Endodermal cell (in vitro differentiated cells): Measurements from ENCODE around the gene DLGAP1. TPM values are rescaled to one million over a fixed set of nuclear protein-coding genes. Genes with fewer than 3 reads are reported as not detected.

Experiments used
- DNase-seq: peaks from one replicate; pipeline ENCODE4 v3.0.0-alpha.2; 2017
- H3K27ac ChIP-seq: 2 replicates; pipeline ENCODE4 v1.5.1; 2013; ENCODE audit warnings: mild to moderate bottlenecking, low read depth, low read length, moderate library complexity
- H3K27me3 ChIP-seq: 2 replicates; pipeline ENCODE4 v1.6.1; 2013; ENCODE audit warnings: mild to moderate bottlenecking, low read length, moderate library complexity; ENCODE audit not compliant: insufficient read depth, control insufficient read depth, poor library complexity, severe bottlenecking
- H3K36me3 ChIP-seq: 2 replicates; pipeline ENCODE4 v1.7.0; 2013; ENCODE audit warnings: mild to moderate bottlenecking, low read length, moderate library complexity; ENCODE audit not compliant: control insufficient read depth, insufficient read depth
- H3K4me1 ChIP-seq: one replicate; pipeline ENCODE4 v1.7.0; 2013; ENCODE audit warnings: low read length; ENCODE audit not compliant: control insufficient read depth, insufficient read depth
- H3K4me3 ChIP-seq: 2 replicates; pipeline ENCODE4 v1.5.1; 2013; ENCODE audit warnings: mild to moderate bottlenecking, low read length, moderate library complexity
- H3K9ac ChIP-seq: 2 replicates; pipeline ENCODE4 v1.6.1; 2013; ENCODE audit warnings: mild to moderate bottlenecking, low read length, moderate library complexity; ENCODE audit not compliant: poor library complexity, severe bottlenecking; ENCODE audit errors: extremely low read depth
- H3K9me3 ChIP-seq: 2 replicates; pipeline ENCODE4 v1.6.1; 2013; ENCODE audit warnings: mild to moderate bottlenecking, low read length, moderate library complexity; ENCODE audit not compliant: control insufficient read depth
- H3K27ac Mint-ChIP-seq: 2 replicates; pipeline ENCODE4 v1.8.0; 2020; ENCODE audit warnings: mixed read lengths
- H3K27me3 Mint-ChIP-seq: 2 replicates; pipeline ENCODE4 v1.8.0; 2021; ENCODE audit warnings: mild to moderate bottlenecking, mixed read lengths; ENCODE audit not compliant: insufficient read depth
- H3K36me3 Mint-ChIP-seq: 2 replicates; pipeline ENCODE4 v1.8.0; 2020; ENCODE audit warnings: low read depth, mixed read lengths
- H3K4me1 Mint-ChIP-seq: 2 replicates; pipeline ENCODE4 v1.8.0; 2020; ENCODE audit warnings: mixed read lengths
- H3K4me3 Mint-ChIP-seq: 2 replicates; pipeline ENCODE4 v1.8.0; 2020; ENCODE audit warnings: mild to moderate bottlenecking, moderate library complexity, mixed read lengths
- H3K9me3 Mint-ChIP-seq: 2 replicates; pipeline ENCODE4 v1.8.0; 2020; ENCODE audit warnings: mild to moderate bottlenecking, mixed read lengths
- WGBS, 2 experiments: methylation state at CpG; one replicate each; pipeline versions ENCODE4 v1.1.5 to v1.1.7; 2013; ENCODE audit warnings: missing lambda C conversion rate in 2 of 2, mixed read lengths in 1 of 2; ENCODE audit not compliant: insufficient coverage in 1 of 2, insufficient read length in 1 of 2; 5-methylcytosine and 5-hydroxymethylcytosine counted together
- total RNA-seq, 2 donors: library from RNA; stranded (reverse); fragmentation: NEBNext Ultra II Directional in 1 of 2; extraction: Animal tissue kit (Norgen Biotek cat#: 25700) in 1 of 2; gene quantifications; 2 replicates in 1 of 2; 3 replicates in 1 of 2; pipeline ENCODE4 v1.2.1, GENCODE V29; 2021
- TF ChIP-seq, protein P1 (sequence below): fragments of 200-600 bp; sonication (generic); conservative IDR thresholded peaks from 2 replicates; pipeline ENCODE4 v1.5.0; 2021; ENCODE audit warnings: antibody characterized with exemption, mild to moderate bottlenecking

Gene DLGAP1
- total RNA-seq, 2 donors from 2014 or later = 11.5 to 21.5 TPM

DNA sequence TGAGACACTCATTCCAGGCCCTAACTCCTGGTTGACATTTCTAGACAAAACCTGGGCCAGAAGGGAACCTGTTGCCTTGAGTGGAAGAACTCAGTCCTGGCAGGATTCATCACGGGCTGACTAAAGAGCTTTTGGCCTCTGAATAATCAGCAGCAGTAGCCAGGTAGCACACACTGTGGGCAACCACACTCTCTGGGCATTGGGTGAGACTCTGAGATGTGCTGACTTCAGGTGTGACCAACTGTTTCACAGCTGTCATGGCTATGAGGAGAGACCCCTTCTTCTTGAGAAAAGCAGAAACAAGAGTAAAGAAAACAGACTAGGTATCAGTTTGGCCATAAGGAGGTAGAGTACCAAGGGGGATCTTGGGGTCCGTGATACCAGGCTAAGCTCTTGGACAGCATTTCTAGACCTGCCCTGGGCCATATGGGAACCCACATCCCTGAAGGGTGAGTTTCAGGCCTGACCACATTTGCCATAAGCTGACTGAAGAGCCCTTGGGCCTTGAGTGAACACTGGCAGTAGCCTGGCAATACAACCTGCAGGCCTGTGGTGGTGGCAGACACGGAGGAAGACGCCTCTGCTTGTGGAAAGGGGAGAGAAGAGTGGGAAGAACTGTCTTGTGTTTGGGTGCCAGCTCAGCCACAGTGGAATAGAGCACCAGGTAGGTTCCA lies 230.9 kb downstream of the DLGAP1 start:
- Mint-ChIP-seq H3K27ac (no peak overlapping the region), H3K36me3 (no peaks in the 10 kb centered on the region), H3K4me3 (no peak overlapping the region), H3K9me3 (peaks cover 1% of the 10 kb centered on the region), H3K4me1 (no peaks in the 10 kb centered on the region), H3K27me3 (no peaks in the 10 kb centered on the region)
- Histone ChIP-seq H3K36me3 (no peaks in the 10 kb centered on the region), H3K27me3 (no peaks in the 10 kb centered on the region), H3K9ac (no peak overlapping the region), H3K27ac (no peak overlapping the region), H3K9me3 (peaks cover under 1% of the 10 kb centered on the region), H3K4me3 (no peak overlapping the region), H3K4me1 (no peaks in the 10 kb centered on the region)
- TF ChIP-seq, protein P1, sequence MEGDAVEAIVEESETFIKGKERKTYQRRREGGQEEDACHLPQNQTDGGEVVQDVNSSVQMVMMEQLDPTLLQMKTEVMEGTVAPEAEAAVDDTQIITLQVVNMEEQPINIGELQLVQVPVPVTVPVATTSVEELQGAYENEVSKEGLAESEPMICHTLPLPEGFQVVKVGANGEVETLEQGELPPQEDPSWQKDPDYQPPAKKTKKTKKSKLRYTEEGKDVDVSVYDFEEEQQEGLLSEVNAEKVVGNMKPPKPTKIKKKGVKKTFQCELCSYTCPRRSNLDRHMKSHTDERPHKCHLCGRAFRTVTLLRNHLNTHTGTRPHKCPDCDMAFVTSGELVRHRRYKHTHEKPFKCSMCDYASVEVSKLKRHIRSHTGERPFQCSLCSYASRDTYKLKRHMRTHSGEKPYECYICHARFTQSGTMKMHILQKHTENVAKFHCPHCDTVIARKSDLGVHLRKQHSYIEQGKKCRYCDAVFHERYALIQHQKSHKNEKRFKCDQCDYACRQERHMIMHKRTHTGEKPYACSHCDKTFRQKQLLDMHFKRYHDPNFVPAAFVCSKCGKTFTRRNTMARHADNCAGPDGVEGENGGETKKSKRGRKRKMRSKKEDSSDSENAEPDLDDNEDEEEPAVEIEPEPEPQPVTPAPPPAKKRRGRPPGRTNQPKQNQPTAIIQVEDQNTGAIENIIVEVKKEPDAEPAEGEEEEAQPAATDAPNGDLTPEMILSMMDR = no peak
- DNase-seq = no peak
- 91 to 100% methylated on average over 2 to 4 of the region's 4 CpGs for WGBS, 2 experiments

DNA sequence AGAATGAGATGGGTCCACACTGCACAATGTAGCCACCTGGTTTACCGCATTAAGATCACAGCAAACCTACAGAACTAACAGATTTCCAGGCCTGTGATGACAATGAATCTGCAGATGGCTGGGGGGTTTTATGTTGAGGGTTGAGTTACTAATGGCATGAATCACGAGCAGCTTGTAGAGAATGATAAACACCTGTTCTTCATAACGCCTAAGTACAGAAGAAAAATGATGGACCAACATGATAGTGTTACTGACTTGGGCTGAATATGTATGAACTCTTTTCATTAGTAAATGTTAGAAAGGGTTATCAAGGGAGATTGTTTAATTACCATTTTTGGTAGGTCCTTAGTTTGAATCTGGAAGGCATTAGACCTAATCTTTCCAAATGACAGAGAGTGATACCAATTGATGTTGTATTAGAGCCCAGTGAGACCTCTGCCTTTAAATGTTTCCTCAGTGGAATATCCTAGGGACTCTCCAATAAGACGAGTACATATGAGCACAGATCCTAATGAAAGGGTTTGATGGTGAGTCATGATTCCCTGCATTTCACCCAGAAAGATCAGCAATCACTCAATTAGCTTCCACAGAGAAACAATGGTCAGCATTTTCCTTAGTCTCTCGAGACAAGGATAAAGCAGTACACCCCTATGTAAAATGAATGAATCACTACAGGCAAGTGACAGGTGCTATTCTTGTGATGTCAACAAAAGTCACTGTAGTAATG lies 243.8 kb downstream of the DLGAP1 start:
- Histone ChIP-seq H3K9me3 (no peaks in the 10 kb centered on the region), H3K36me3 (no peaks in the 10 kb centered on the region), H3K4me1 (no peaks in the 10 kb centered on the region), H3K9ac (no peak overlapping the region), H3K27ac (no peak overlapping the region), H3K27me3 (no peaks in the 10 kb centered on the region), H3K4me3 (no peak overlapping the region)
- TF ChIP-seq, protein P1 = no peak
- H3K36me3 Mint-ChIP-seq = no peaks in the 10 kb centered on the region
- H3K27me3 Mint-ChIP-seq = no peaks in the 10 kb centered on the region
- 89 to 93% methylated on average over 3 to 5 of the region's 5 CpGs for WGBS, 2 experiments
- H3K4me3 Mint-ChIP-seq = no peak overlapping the region
- DNase-seq = no peak
- no peaks in the 10 kb centered on the region for H3K4me1 Mint-ChIP-seq
- H3K27ac Mint-ChIP-seq = no peak overlapping the region
- no peaks in the 10 kb centered on the region for H3K9me3 Mint-ChIP-seq

DNA sequence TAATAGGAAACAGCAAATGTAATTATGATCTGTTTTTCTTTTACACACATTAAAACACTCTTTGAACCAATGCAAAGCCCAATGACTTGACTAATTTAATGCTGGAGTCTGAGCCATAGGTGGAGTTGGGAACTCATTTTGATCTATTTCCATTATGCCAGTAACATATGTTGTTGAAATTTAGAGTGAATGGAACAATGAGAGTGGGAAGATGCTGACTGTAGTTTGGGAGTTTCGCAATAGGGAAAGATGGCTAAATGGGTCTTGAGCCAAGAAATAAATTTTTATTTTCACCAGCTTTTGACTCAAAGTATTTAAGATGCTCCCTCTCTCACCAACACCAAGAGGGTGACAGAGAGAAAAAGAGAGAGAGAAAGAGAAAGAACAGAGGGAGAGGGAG lies 246.7 kb downstream of the DLGAP1 start:
- Histone ChIP-seq H3K9ac (no peak overlapping the region), H3K36me3 (no peaks in the 10 kb centered on the region), H3K4me3 (no peak overlapping the region), H3K4me1 (no peaks in the 10 kb centered on the region), H3K27ac (no peak overlapping the region), H3K27me3 (no peaks in the 10 kb centered on the region), H3K9me3 (no peaks in the 10 kb centered on the region)
- H3K27ac Mint-ChIP-seq = no peak overlapping the region
- TF ChIP-seq, protein P1 = no peak
- no peaks in the 10 kb centered on the region for H3K27me3 Mint-ChIP-seq
- no peak for DNase-seq
- H3K36me3 Mint-ChIP-seq = no peaks in the 10 kb centered on the region
- no peaks in the 10 kb centered on the region for H3K9me3 Mint-ChIP-seq
- H3K4me3 Mint-ChIP-seq = no peak overlapping the region
- H3K4me1 Mint-ChIP-seq = no peaks in the 10 kb centered on the region
- WGBS, 2 experiments = 92% methylated on average over 1 of the region's 1 CpG; no CpG with 5 or more reads in 1 of the 2 experiments
